Measurements from ENCODE around the gene JPT2. TPM values are rescaled to one million over a fixed set of nuclear protein-coding genes. Genes with fewer than 3 reads are reported as not detected.

The JPT2 gene
- total and polyA plus RNA-seq, 12 donors = 11.9 to 50.5 (median 32.2) TPM

DNA sequence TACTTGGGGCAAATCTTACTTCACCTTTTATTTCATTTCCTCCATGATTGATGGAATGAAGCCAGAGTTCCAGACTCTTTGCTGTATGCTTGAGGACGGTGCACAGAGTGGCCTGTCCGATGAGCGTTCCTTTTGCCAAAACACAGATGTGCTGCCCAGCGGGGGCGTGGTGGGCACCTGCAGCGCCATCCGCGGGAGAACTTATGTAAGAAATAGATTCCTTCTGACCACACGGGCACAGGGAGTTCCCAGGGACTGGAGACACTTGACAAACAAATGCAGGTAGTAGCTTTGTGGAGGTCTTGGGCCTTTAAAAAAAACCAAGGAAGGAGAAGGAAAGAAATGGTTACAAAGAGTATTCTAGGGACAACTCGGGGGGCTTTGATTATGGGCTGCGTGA, 35.3 kb upstream of the JPT2 start:
- 90 to 95% (median 92%) methylated on average over 11 of the region's 11 CpGs for WGBS, 4 donors
- intact Hi-C loops (cut with DNase I) = no loop called here
- Histone ChIP-seq H3K4me1 (replicated peaks in 1 of 2) (no peaks in the 10 kb centered on the region), H3K4me3 (no peak overlapping the region), H3K27ac (no peak overlapping the region), H3K9me3 (replicated peaks in 1 of 3) (no peaks in the 10 kb centered on the region), H3K27me3 (no peaks in the 10 kb centered on the region), H3K36me3 (replicated peaks in 1 of 2) (peaks cover 0 to 71% of the 10 kb centered on the region in 2 donors)
- TF ChIP-seq POLR2A (IDR thresholded peaks at IDR 0.05) = no peak
- TF ChIP-seq, protein P1, sequence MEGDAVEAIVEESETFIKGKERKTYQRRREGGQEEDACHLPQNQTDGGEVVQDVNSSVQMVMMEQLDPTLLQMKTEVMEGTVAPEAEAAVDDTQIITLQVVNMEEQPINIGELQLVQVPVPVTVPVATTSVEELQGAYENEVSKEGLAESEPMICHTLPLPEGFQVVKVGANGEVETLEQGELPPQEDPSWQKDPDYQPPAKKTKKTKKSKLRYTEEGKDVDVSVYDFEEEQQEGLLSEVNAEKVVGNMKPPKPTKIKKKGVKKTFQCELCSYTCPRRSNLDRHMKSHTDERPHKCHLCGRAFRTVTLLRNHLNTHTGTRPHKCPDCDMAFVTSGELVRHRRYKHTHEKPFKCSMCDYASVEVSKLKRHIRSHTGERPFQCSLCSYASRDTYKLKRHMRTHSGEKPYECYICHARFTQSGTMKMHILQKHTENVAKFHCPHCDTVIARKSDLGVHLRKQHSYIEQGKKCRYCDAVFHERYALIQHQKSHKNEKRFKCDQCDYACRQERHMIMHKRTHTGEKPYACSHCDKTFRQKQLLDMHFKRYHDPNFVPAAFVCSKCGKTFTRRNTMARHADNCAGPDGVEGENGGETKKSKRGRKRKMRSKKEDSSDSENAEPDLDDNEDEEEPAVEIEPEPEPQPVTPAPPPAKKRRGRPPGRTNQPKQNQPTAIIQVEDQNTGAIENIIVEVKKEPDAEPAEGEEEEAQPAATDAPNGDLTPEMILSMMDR (IDR thresholded peaks at IDR 0.05) = no peak
- DNase-seq = no peak

DNA sequence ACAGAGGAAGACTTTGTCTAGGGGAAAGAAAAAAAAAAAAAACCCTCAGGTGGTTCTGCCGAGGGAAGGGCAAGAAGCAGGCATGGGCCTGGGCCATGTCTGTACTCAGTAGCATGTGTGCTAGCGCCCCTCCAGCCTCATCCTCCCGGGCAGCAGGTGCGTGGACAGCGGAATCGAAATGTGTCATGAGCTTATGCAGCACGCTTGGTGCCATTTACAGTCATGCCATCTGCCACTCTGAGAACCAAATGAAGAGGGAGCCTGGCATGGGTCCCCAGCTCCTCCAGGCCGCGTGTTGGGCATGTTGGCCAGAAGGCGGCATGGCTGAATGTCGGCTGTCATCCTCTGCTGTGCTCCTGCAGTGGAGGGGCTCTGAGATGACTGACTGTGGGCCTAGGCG, 34.6 kb upstream of the JPT2 start:
- WGBS, 4 donors = 92 to 97% (median 95%) methylated on average over 12 of the region's 12 CpGs
- H3K36me3 ChIP-seq (replicated peaks in 1 of 2) = peaks cover 0 to 63% of the 10 kb centered on the region in 2 donors
- intact Hi-C loops (cut with DNase I) = no loop called here

DNA sequence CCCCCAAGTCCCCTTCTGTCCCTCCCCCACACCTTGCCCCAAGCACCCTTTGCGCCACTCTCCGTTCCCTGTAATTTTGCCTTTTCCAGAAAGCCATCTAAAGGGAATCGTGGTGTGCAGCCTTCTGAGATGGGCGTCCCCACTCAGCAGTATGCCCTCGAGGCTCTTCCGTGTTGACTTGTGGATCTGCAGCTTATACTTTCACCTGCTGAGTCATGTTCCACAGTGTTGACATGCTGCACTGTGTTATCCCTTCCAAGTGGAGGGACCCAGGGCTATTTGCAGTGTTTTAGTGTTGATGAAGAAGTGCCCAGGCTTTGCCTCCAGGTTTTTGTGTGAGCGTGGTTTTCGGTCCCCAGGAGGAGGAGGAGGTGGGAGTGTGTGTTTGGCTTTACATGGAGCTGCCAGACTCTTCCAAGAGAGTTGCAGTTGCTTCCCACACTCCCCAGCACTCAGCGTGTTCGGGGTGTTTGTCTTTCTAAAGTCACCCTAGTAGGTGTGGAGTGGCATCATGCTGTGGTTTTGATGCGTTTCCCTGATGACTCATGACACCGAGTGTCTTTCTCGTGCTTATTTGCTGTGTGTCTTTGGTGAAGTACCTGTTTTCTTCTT, 32.1 kb upstream of the JPT2 start:
- Histone ChIP-seq H3K9me3 (replicated peaks in 1 of 3) (no peaks in the 10 kb centered on the region), H3K27me3 (no peaks in the 10 kb centered on the region), H3K4me3 (no peak overlapping the region), H3K27ac (no peak overlapping the region), H3K36me3 (replicated peaks in 1 of 2) (peaks cover 0 to 38% of the 10 kb centered on the region in 2 donors), H3K4me1 (replicated peaks in 1 of 2) (no peaks in the 10 kb centered on the region)
- TF ChIP-seq POLR2A (IDR thresholded peaks at IDR 0.05) = no peak
- TF ChIP-seq, protein P1 (IDR thresholded peaks at IDR 0.05) = no peak
- 76 to 86% (median 78%) methylated on average over 13 of the region's 13 CpGs for WGBS, 4 donors
- intact Hi-C loops (cut with DNase I) = no loop called here
- no peak for DNase-seq

More for the DNA sequence above, 34.6 kb upstream of the JPT2 start:
- TF ChIP-seq, protein P1 (IDR thresholded peaks at IDR 0.05) = no peak
- no peak for TF ChIP-seq POLR2A (IDR thresholded peaks at IDR 0.05)
- Histone ChIP-seq H3K27me3 (no peaks in the 10 kb centered on the region), H3K4me3 (no peak overlapping the region), H3K9me3 (replicated peaks in 1 of 3) (no peaks in the 10 kb centered on the region), H3K27ac (no peak overlapping the region), H3K4me1 (replicated peaks in 1 of 2) (no peaks in the 10 kb centered on the region)
- no peak for DNase-seq

DNA sequence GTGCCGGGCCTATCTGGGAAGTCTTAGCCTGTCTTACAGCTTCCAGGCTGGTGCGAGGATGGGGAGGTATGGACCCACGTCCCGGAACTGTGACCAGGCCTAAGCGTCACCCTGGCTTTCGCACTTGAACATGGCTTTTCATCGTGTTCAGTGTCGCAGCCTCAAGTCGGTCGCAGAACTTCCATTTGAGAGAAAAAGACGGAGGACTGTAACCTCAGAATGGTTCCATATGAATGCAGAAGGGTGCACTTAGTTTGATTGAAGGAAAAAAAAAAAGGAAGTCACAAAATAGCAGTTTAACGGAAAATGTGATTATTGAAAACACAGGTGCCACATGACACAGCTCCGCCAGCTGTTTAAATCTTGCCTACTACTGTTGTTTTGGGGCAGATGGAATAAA, 30.2 kb upstream of the JPT2 start:
- no peaks in the 10 kb centered on the region for H3K27me3 ChIP-seq
- H3K9me3 ChIP-seq (replicated peaks in 1 of 3) = no peaks in the 10 kb centered on the region
- H3K4me3 ChIP-seq = no peak overlapping the region
- intact Hi-C loops (cut with DNase I) = no loop called here
- 84 to 86% (median 86%) methylated on average over 13 of the region's 13 CpGs for WGBS, 4 donors
- H3K36me3 ChIP-seq (replicated peaks in 1 of 2) = peaks cover 0 to 27% of the 10 kb centered on the region in 2 donors
- H3K27ac ChIP-seq = no peak overlapping the region
- TF ChIP-seq, protein P1 (IDR thresholded peaks at IDR 0.05) = no peak
- no peak for TF ChIP-seq POLR2A (IDR thresholded peaks at IDR 0.05)
- H3K4me1 ChIP-seq (replicated peaks in 1 of 2) = no peaks in the 10 kb centered on the region
- DNase-seq = no peak

Data from adrenal gland (tissue), 12 donors.